DMS114 treated with DMSO at 0.1 percent for 48 hours (cell line): ENCODE data around the gene GSDME.
"Not testable (repeated sequence)": the region's sequence is repeated elsewhere in the genome, so short reads cannot be mapped to it uniquely, and the experiment has no call there.

Experiments
- DNase-seq: peaks from one replicate; lab custom pipeline; 2025; ENCODE audit not compliant: unreplicated experiment; lab: John Stamatoyannopoulos, UW

The GSDME gene

DNA sequence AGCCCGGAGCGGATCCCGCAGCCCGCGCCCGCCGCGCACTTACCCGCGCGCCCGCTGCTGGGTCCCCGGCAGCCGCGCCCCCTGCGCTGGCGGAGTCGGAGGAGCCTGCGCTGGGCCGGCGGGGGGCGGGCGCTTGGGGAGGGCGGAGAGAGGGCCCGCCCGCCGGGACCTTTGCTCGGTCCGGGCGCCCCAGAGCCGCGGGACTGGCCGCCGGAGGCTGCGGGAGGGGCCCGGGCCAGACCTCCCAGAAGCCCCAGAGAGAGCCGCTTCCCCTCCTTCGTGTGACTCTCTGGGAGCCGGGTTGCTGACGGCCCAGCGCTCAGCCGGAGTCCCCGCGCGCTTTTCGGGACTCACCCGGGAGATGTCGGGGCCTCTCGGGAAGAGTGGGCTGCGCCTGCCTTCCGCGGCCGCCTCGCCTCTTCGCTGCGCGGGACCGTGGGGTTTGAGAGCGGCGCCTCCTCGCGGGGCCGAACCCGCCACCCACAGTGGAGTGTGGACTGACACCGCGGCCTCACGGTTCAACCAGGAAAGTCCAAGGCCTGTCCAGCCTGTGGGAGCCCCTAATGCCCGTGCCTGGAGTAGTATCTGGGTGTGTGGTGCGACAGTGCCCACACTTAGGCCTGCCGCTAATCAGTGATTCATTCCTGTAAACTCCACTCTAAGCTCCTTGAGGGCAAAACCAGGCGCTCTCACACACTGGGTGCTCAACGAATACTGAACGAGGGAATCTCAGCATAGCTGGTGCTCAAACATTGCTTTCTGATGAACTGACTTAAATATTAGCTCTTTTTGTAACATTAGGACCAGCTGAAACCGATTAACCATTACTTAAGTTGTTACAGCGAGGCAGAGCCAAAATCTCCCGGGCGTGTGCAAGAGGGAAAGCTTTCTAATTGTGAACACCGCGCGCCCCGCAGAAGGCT is at the start of gene GSDME:
Gene GSDME (minus strand): TSS at position 112 of the 923 bp plus-strand sequence. CDS start 7,690 bp downstream, outside the sequence.
- no peak for DNase-seq

DNA sequence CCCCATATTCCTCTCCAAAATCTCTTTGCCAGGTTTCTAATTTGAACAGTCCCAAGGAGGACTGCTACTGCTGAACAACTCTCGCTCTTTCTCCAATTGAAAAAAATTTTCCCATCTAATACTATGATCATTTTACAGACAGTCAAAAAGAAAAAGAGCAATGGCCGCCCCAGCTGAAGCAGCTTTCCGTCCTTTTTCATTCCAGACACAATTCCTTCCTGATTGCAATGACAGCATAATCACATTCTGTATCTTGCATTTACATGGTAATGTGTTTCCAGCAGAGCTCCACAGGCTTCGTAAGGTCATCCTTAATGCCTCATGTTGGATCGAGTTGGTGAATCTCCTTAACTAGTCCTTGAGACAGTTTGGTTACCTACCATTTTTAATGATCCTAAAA is 45.0 kb upstream of the GSDME start:
- no peak for DNase-seq

DNA sequence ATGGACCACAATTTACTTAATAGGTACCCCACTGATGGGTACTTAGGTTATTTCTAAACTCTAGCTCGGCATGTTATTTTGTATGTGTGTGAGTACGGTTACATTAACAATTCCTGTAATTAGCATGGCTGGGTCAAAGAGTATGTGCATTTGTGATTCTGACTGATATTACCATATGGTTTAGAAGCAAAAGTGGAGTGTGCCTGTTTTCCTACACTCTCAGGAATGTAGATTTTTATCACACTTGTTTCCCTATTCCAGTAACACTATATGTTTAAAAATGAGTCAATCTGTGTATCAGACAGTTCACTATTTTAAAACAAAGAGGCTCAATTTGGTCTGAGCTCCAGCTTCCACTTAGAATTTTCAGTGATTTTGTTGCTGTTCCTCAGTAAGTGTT is 44.6 kb upstream of the GSDME start:
- DNase-seq, result no peak

DNA sequence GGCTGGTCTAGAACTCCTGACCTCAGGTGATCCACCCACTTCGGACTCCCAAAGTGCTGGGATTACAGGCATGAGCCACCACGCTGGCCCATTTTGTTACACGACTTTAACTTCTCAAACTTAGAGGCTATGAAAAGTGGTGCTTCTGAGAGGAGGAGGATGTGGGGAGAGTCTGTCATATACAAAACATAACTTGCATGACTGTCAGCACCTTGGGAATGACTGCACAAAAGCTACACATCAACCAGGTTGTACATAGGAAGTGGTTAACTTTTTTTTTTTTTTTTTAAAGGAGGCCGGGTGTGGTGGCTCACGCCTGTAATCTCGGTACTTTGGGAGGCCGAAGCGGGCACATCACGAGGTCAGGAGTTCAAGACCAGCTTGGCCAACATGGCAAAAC is 43.4 kb upstream of the GSDME start:
- DNase-seq, result no peak

DNA sequence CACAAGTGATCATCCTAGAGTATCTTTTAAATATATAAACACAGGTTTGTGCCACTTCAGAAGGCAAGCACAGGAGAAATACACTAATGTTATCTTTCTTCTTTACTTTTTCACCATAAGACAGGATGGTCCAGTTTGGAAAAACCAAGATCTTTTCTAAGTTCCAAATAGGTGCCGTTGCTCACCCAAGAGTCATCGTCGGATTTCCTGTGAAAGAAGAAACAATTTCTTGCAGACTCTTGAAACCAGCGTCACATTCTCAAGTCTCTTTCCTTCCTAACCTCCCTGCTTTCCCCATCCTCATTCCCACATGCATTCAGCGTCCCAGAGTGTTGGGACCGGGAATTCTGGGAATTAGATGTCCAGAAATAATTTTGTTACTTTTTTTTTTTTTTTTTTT is 42.8 kb upstream of the GSDME start:
- no peak for DNase-seq

DNA sequence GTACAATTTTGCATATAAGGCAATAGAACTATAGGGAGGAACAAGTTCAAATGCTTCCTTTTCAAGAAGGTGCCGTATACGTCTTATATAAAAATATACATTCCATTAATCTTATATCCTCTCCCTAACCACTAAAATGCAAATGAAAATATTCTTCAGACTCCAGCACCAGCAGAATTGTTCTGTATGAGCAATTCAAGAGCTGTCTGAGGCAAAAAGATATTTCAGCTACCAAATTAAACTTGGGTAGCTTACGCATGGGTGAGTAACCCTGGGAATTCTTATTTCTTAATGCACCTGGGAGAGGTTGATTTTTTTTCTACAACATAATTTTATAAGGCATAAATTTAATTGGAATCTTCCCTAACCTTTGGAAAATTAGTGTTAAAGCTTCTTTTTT is 42.2 kb upstream of the GSDME start:
- DNase-seq, result no peak

DNA sequence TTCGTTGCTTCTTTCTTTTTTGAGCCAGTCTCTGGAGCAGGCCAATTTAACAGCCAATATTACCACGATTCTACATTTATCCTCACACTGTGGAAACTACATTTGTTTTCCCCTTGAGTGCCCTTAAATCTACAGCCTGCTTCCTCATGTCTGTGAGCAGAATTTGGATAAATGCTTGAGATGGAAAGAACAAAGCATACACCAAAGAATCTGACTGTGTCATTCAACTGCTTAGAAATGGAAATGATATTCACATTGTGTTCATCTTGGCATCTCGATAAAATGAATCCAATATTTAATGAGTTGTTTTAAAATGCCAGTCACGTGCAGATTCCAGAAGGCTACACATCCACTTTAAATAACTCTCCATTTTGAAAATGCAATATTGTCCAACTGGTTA is 41.0 kb upstream of the GSDME start:
- DNase-seq, result no peak

DNA sequence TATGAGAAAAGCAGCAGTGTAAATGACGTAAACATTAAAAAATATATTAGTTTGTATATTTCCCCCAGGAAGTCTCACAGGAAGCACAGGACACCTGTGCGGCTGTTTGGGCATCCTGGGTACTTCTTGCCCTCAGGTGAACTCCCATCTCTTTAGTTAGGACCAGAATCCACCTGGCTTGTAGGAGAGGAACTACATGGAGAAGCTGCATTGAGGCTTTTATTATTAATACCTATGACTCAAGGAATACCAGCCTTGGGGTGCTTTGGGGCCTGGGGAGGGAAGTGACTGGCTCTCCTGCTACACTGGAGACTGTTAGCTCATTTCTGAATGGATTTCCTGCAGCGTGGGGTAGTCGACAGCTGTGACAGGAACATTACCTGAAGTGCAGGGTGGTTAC is 40.0 kb upstream of the GSDME start:
- DNase-seq, result no peak

DNA sequence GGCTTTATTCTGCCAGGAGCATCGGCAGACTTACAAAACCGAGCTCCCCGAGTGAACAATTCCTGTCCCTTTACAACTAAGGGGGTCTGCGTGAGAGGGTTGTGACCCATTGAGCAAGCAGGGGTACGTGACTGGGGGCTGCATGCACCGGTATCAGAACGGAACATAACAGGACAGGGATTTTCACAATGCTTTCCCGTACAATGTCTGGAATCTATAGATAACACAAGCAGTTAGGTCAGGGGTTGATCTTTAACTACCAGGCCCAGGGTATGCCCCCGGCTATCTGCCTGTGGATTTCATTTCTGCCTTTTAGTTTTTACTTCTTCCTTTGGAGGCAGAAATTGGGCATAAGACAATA is 38.1 kb upstream of the GSDME start:
- no peak for DNase-seq

DNA sequence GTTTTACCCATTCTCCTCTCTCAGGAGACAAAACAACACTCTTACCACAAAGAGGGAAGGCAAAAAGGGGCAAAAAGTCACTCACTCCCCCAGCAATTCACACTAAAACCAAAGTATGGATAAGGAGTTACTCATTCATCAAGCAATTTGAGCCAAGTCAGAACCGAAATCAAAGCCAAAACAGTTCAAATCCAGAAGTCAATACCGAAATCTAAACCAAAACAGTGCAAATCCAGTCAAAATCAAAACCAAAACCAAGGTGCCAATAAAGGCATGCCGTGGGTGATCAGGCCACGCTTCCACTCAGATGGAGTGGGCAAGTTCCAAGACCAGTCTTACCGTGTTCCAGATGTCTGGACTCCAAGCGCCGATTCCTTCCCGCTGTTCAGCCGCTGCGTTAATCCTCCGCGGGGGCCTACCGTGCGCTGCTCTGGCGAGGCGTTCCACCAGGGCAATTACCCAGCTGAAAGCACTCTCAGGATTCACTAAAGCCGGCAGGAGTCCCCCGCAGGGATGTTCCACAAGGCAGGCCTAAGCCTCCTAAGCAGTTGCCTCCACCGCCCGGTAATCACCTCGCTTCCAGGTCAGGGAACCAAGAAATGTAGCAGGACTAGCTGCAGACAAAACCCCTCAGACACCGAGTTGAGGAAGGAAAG is 37.6 kb upstream of the GSDME start:
- not testable (repeated sequence) for DNase-seq

DNA sequence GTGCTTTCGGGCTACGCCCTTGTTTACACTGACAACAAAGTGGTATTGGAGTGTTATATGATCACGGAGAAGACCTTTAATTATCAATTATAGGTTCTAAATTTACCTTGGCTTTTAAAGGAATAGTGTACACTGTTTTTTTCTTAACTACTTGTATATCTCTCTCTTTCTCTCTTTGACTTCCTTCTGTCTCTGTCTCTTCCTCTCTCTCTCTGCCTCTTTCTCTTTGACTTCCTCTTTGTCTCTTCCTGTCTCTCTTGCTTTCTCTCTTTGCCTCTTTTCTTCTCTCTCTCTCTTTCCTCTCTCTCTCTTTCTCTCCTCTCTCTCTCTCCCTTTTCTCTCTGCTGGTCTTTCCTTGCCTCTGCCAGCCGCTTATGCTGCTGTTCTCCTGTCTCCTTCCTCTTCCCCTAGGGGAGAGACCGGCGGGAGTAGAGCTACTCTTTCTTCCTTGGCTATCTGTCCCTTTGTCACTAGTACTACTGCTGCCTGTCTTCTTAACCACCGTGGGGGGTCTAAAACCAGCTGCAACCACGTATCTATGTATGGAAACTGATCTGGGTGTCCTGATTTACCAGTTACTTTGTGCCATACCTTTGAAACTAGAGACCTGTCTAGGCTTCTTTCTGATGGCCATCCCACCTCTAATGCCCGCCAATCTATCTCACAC is 36.9 kb upstream of the GSDME start:
- DNase-seq, result no peak

DNA sequence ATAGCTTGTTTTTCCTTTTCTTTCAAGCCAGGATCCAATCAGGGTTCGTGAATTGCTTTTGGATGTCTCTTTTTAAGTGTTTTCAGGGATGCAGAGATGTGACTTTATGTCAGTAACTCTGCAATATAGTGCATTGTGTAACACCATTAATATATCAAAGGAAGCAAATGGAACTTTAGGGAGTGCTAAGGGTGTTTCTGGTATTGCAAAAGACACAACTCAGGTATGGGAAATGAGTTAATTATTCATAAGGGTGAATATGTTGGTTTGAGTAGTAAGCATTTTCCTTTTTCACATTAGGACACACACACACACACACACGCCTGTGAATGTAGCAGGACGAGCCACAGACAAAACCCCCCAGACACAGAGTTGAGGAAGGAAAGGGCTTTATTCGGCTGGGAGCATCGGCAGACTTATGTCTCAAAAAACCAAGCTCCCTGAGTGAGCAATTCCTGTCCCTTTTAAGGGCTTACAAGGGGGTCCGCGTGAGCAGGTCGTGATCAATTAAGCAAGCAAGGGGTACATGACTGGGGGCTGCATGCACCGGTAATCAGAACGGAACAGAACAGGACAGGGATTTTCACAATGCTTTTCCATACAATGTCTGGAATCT is 31.8 kb upstream of the GSDME start:
- no peak for DNase-seq

DNA sequence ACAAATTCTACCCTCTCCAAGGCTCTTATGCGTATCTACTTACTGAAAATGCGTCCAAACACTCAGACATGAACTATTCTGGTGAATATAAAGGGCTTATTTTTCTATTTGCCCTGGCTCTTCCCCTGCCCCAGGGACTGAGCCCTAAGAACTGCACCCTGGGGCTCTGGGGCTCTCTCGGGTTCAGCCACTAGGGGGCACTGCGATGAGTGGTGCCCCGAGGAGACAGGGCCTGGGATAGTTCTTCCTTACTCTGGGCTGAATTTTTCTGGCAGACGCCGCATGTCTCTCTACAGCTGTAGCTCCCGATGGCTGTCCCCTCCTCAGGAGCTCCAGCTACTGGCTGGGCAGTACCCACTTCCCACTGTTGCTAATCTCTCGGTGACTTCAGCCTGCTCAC is 30.8 kb upstream of the GSDME start:
- DNase-seq, result no peak

DNA sequence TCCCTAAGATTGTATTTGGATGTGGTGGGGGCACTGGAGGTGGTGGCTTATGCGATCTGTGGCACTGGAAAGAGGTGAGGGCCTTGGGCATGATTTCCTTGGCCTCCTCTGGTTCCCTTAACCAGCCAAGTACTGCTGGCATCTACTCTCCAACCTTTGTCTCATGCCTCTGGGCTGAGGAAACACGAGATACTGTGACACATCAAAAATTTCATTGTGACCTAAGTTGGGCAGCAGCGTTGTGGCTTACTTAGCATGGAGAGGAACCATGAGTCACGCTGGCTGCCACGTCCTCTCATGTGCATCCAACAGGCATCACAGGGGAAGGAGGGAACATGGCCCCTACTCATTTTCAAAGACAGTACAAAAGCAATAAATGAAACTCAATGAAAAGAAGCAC is 29.7 kb upstream of the GSDME start:
- no peak for DNase-seq

DNA sequence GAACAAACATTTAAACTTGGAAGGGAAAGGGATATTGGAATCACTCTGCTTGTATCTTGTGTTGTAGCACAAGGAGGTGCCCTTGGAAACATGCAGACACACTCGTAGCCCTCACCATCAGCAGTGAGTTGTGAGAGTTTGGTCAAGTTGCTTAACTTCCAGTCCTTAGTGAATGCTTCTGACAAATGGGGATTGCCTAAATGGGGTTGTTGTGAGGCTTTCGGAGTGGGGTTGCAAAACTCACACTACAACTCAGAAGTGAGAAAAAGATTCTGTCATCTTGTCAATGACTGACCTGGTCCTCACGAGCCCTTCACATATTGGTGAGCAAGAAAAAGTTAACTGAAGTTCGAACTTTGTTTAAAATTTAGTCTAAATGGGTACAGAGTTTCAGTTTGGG is 29.0 kb upstream of the GSDME start:
- no peak for DNase-seq

DNA sequence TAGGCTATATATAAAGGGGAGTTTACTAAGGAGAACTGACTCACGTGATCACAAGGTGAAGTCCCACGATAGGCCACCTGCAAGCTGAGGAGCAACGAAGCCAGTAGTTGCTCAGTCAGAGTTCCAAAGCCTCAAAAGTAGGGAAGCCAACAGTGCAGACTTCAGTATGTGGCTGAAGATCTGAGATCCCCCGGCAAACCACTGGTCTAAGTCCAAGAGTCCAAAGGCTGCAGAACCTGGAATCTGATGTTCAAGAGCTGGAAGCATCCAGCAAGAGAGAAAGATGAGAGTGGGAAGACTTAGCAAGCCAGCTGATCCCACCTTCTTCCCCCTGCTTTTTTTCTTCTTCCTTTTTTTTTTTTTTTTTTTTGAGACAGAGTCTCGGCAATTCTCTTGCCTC is 27.0 kb upstream of the GSDME start:
- no peak for DNase-seq

DNA sequence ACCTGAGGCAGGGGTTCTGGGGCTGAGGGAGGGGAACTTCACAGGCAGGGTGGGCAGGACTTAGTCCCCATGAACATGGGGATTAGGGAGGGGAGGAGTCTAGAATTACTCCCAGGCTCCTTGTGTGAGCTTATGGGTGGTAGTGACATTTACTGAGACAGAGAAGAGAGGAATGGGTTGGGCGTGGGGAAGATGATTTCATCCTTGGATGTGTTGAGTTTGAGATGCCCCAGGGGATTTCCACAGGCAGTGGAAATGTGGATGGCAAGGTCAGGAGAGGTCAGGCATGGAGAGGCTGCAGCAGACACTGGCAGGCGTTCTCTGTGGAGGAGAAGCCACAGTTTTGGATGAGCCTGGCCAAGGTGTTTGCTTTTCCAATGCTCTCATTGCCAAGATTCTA is 26.4 kb upstream of the GSDME start:
- DNase-seq, result no peak

DNA sequence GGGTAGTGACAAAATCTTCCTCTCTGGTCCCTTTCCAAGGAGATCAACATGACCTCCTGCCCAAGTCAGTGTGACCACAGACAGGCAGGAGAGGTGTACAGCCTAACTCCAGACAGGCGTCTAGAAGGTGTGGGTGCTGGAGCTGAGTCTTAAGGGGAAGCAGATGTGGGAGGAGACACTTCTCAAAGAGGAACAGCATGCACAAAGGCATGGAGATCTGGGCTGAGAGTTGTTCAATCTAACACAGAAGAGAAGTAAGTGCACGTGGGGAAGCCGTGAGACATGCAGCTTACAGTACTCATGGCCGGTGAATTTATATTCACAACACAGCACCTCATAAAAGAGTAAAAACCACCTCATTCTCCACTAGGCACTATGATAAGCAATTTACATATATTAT is 23.8 kb upstream of the GSDME start:
- DNase-seq, result no peak

DNA sequence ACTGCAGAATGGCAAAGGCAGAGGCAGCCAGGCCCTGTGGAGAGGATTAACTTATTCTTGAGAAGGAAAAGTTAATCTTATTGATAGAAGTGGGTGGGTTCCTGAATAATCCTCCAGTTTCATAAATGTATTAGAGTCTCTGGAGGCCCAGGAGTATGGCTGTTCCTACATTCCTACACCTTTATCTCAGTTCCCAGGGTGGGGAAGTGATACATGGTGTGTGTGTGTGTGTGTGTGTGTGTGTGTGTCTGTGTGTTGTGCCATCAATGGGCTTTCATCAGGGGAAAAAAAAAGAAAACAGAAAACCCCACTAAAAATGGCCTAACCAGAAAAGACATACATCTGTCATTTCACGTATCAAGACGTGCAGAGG is 22.0 kb upstream of the GSDME start:
- no peak for DNase-seq

DNA sequence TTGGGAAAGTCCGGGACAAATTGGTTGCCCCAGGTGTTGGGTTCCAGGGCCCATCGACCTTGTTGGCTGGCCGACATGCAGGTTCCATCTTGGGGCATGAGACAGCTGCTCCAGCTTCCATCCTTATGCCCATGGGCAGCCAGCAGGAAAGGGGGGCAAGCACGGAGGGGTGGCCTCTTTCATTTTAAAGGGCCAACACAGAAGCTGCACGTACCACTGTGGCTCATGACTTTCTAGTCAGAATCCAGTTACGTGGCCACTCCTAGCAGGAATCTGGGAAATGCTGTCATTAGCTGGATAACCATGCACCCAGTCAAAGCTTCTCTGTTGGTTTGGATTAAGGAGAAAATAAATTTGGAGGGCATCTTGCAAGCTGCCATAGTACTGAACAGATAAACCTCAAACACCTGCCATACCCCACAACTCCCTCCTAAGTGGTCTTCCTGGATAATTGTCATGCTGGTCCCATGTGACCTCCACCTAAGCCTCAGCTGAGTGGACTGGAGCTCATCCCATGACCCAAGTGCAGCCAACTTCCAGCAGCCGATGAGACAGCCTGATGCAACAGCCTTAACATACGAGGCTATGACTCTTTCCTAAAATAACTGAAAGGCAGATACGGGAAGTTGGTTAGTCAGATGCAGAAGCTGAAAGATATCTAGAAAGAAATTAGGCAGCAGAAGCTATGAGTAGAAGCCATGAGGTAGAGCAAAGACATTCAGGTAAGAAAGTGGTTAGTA is 21.4 kb upstream of the GSDME start:
- DNase-seq, result no peak

DNA sequence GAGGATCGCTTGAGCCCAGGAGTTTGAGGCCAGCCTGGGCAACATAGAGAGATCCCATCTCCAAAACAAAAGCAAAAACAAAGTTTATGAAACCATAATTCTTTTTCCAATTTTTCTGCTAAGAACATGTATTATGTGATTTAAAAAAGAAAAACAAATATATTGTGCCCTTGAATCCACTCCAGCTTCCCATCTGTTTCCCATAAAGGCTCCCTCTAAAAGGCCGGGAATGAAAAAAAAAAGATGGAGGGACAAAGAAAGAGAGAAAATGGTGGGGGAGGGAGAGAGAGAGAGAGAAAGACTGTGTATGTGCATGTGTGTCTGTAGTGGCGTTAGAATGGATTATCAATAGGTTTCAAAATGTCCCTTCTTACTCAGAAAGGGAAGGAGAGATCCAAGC is 20.5 kb upstream of the GSDME start:
- DNase-seq, result no peak
